GM19467 (cell line): ENCODE data around the gene RFPL2.

ENCODE experiments used
- ATAC-seq: cut with Tn5 transposase; IDR thresholded peaks from one replicate; pipeline ENCODE4 v1.9.1; 2021; ENCODE audit warnings: mild to moderate bottlenecking, moderate library complexity; ENCODE audit not compliant: unreplicated experiment

Gene RFPL2

GRCh38 chr22:32204856-32205722 is at the start of gene RFPL2:
TSS of gene RFPL2 (minus strand) at chr22:32205073. CDS start at chr22:32202451, 2,622 bp downstream.
- no peak for ATAC-seq

GRCh38 chr22:32249231-32249630 is 44.4 kb upstream of the RFPL2 start:
- ATAC-seq = no peak

DNA sequence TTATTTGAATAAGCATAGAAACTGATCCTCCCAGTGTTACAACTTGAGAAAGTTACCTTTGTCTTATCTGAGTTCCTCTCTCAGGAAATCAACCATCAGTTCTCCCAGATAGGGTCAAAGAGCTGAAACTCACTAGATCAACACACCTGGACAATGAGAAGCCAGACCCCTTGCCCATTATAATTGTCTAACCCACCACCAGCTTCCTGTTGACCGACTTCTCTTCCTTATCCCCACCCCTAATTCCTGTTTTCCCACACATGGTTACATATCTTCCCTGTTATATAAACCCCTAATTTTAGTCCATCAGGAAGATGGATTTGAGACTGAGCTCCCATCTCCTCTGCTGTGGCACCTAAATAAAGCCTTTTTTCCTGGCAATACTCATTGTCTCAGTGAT is 43.4 kb upstream of the RFPL2 start:
- ATAC-seq = no peak

GRCh38 chr22:32246166-32246565 is 41.3 kb upstream of the RFPL2 start:
- ATAC-seq = no peak

DNA sequence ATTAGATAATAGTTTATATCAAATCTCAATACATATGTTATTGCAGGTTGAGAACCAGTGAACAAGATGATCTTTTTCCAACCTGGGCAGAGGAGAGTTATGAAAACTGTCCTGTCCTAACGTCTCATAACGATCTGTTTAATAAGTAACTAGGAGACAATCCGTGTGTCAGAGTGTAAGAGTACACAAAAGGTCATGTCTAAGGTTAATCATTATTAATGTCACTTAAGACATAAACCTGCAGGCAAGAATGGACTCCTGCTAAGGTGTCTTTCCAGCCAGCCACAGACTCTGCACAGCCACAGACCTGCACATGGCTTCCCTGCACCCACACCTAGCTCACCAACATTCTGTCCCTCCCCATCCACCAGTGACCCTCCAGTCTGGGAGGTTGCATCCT is 40.2 kb upstream of the RFPL2 start:
- no peak for ATAC-seq

DNA sequence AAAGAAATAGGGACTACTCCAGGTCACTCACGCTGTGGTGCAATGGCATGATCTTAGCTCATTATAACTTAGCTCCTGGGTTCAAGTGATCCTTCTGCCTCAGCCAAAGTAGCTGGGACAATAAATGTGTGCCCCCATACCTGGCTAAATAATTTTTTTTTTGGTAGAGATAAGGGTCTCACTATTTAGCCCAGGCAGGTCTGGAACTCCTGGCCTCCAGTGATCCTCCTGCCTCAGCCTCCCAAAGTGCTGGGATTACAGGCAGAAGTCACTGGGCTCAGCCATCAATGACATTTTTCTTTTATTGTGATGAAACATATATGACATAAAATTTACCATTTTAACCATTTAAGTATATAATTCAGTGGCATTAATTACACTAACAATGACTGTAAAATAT is 39.7 kb upstream of the RFPL2 start:
- ATAC-seq = no peak

GRCh38 chr22:32240461-32240860 is 35.6 kb upstream of the RFPL2 start:
- ATAC-seq = no peak

- ATAC-seq = no peak
These were observed 33.0 kb upstream of the RFPL2 start for GRCh38 chr22:32237906-32238305.

- no peak for ATAC-seq
These were observed 32.1 kb upstream of the RFPL2 start for GRCh38 chr22:32236970-32237369.

- ATAC-seq = no peak
These were observed 28.2 kb upstream of the RFPL2 start for GRCh38 chr22:32233091-32233490.

DNA sequence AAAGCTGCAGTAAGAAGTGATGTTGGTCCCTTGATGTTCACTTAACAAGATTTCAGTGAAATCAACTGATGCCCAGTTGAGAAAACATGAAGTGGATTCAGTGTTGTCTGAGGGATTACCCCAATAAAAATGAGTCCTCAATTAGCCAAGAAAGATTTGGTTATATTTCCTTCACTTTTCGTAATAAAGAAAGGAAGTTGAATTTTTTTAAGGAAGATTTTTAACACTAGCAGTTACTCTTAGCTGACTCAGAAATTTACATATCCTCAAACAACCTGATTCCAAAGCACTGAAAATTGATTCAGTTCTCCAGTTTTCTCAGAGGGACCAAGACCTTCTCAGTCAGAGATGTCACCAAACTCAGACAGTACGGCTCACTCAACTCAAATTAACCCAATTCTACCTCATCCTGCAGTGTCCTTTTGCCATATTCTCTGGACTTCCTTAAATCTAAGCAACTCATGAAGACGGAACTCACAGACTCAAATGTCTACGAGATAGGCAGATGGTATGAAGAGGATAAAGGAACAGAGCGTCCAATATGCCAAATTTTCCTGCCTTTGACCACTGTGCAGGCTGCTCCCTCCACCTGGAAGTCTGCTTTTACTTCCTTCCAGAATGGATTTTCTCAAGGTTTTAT is 27.4 kb upstream of the RFPL2 start:
- ATAC-seq = no peak

DNA sequence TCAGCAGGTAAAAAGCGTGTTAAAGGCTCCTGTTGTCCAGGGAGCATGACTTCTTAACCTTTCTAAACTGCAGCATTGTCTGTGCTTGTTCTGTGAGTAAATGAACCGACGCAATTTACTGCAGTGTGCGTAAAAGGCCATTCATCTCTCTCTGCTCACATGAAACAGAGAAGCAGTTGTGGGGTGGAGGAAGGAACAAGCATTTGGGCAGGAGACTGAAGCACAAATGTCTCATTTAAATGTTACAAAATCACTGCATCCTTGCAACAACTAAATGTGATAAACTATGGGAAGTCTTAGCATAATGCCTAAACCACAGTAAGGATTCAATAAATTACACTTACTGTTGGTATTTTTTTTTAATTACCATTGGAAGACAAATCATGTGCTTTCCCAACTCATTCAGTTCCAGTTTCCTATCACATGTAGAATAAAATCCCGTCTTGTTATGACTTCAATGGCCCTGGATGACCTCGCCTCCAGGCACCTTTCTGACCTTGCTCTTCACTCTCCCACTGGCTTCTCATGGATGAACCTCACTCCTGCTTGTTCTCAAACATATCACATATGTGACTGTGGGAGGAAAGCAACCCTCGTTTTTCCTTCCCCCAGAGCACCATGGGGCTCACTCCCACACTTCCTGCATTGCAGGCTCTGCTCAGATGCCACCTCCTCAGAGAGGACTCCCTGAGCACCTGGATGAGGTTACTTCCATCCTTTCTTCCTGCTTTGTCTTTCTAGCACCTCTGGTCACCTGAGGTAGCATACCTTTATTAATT is 21.6 kb upstream of the RFPL2 start:
- no peak for ATAC-seq

- ATAC-seq = no peak
These were observed 18.1 kb upstream of the RFPL2 start for GRCh38 chr22:32222991-32223390.

- ATAC-seq = no peak
These were observed 14.2 kb upstream of the RFPL2 start for GRCh38 chr22:32219026-32219425.

DNA sequence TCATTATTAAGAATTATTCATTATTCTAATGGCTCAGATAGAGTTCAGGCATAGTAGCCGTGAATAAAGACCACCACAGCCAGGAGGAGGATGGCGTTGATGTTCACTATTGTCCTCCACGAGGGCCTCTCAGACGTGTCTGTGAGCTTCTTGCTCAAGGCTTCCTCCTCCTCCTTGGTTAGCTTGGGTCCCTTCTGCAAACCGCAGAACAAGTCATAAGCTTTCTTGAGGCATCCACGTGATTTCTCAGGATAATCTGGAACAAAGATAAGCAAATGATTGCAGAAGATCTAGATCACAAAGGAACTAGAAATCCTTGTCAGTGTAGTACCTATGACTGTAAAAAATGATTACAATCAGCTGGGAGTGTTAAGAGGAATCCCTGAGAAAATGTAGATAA is 13.6 kb upstream of the RFPL2 start:
- ATAC-seq = no peak

GRCh38 chr22:32217465-32217864 is 12.6 kb upstream of the RFPL2 start:
- no peak for ATAC-seq

GRCh38 chr22:32216911-32217310 is 12.0 kb upstream of the RFPL2 start:
- ATAC-seq = no peak

DNA sequence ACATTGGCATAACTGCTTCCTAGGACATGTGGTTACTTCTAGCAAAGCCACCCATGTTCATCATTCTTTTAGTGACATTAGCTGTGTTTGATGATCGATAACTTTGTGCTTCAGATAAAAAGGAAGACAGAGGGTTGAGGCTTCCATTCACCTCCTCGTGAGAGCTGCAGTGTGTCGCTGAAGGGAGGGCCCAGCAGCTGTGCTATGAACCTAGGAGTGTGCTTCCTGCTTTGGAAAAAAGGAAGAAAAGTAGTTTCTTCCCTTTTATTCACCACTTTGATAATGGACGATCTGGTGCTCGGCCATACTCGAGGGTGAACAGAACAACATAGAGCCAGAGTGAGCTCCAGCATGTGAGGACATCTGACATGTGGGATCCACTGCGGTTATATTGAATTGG is 6.1 kb upstream of the RFPL2 start:
- no peak for ATAC-seq

DNA sequence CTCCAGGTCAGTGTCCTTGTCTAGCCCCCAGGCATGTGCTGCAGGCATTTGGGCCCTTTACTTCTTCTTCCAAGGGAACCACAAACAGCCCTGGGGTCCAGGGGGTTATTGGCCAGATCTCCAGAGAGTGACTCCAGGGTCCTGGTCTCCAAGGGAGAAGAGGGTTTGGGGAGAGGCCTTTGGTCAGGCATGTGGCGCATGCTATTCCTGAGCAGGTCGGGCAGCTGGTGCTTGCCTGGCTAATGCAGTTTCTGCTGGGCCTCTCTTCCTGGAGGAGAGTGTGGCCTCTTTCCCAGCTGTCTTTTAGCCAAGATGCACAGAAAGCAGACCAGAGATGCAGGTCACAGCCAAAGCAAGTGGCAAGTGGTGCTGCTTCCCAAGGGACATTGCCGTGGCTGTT is 3.8 kb upstream of the RFPL2 start:
- ATAC-seq = no peak

- ATAC-seq = no peak
These were observed 3.2 kb upstream of the RFPL2 start for GRCh38 chr22:32207971-32208480.
